HG03097 (cell line): ENCODE results near the gene UFSP1.
A peak's percentile ranks its signal among the peaks of the same experiment; 100 is the strongest.

Source experiments
- ATAC-seq: cut with Tn5 transposase; IDR thresholded peaks from one replicate; pipeline ENCODE4 v1.9.1; 2021; ENCODE audit not compliant: unreplicated experiment, low FRiP score

Gene UFSP1

DNA sequence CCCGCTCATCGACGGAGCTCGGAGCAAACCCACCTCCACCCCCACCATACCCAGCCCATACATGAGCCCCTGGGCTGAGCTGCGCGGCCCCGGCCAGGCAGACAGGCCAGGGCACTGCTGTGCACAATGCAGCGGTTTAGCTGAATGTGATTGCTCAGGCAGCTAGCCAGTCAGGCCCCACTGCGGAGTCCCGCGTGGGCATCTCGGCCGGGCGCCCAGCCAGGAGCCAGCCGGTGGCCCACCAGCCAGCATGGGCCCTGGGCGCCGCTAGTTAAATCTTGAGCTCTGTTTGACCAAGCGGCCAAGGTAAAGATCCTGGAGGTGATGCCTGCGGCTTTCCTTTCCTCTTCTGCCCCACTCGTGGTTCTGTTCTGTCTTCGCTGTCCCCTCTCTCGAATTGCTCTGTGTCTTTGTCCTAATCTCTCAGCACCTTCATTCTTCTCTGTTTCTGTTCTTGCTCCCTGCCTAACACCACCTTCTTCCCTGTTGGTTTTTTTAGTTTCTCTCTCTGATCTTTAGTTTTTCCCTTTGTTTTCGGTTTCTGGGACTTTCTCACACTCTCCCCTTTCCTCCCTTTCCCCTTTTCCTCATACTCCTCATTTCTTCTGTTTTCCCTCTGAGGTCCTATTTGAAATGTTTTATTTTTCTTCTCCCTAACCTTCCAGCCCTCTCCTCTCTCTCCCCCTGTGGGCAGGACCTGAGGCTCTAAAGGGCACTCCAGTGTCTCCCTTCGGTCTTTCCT, 6.6 kb downstream of the UFSP1 start:
- no peak for ATAC-seq

- no peak for ATAC-seq
These were observed 7.3 kb downstream of the UFSP1 start for GRCh38 chr7:100882201-100882600.

GRCh38 chr7:100881136-100881535, 8.4 kb downstream of the UFSP1 start:
- no peak for ATAC-seq

- ATAC-seq = no peak
These were observed 8.9 kb downstream of the UFSP1 start for GRCh38 chr7:100880645-100881044.

GRCh38 chr7:100879685-100880261, 9.7 kb downstream of the UFSP1 start:
- ATAC-seq = no peak

- no peak for ATAC-seq
These were observed 10.8 kb downstream of the UFSP1 start for GRCh38 chr7:100878685-100879084.

DNA sequence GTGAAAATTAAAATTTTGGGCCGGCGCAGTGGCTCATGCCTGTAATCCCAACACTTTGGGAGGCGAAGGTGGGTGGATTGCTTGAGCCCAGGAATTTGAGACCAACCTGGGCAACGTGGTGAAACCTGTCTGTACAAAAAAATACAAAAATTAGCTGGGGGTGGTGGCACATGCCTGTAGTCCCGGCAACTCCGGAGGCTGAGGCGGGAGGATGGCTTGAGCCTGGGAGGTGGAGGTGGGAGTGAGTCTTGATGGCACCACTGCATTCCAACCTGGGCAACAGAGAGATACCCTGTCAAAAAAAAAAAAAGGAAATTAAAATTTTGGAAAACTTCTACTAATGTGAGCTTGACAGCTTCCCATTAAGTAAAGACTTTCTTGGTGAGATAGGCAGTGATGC, 11.5 kb downstream of the UFSP1 start:
- ATAC-seq = no peak

- ATAC-seq = no peak
These were observed 14.2 kb downstream of the UFSP1 start for GRCh38 chr7:100875356-100875751.

GRCh38 chr7:100874577-100875355, 14.7 kb downstream of the UFSP1 start, which contains the start of gene SRRT:
SRRT (plus strand) TSS chr7:100875103; CDS start chr7:100875591, 488 bp downstream.
- ATAC-seq = peak; percentile 79

DNA sequence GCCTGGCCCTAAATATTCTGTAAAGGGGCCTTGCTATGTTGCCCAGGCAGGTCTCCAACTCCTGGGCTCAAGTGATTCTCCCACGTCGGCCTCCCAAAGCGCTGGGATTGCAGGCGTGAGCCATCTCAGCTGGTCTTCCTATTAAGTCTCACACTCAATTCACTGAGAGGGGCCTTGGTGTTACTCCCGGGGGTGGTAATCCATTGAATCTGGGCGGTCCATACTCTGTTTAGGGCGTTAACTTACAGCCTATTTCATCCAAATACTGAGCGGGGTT, 15.3 kb downstream of the UFSP1 start:
- ATAC-seq = no peak

DNA sequence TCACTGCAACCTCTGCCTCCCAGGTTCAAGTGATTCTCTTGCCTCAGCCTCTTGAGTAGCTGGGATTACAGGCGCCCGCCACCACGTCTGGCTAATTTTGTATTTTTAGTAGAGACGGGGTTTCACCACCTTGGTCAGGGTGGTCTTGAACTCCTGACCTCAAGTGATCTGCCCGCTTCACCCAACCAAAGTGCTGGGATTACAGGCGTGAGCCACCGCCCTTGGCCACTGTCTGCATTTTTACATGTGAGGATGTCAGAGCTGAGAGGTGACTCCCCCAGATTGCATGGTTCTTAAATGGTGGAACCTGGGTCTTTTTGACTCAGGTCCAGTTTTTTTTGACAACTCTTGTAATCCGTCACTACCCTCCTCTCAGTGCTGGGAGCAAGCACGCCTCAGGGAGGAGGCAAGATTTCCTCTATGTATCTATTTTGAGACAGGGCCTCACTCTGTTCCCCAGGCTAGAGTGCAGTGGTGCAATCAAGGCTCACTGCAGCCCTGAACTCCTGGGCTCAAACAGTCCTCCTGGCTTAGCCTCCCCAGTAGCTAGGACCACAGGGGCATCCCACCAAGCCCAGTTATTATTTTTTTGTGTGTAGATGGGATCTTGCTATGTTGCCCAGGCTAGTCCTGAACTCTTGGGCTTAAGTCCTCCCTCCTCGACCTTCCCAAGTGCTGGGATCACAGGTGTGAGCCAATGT, 15.8 kb downstream of the UFSP1 start:
- ATAC-seq = no peak

GRCh38 chr7:100867776-100868485, 21.6 kb downstream of the UFSP1 start:
- no peak for ATAC-seq

DNA sequence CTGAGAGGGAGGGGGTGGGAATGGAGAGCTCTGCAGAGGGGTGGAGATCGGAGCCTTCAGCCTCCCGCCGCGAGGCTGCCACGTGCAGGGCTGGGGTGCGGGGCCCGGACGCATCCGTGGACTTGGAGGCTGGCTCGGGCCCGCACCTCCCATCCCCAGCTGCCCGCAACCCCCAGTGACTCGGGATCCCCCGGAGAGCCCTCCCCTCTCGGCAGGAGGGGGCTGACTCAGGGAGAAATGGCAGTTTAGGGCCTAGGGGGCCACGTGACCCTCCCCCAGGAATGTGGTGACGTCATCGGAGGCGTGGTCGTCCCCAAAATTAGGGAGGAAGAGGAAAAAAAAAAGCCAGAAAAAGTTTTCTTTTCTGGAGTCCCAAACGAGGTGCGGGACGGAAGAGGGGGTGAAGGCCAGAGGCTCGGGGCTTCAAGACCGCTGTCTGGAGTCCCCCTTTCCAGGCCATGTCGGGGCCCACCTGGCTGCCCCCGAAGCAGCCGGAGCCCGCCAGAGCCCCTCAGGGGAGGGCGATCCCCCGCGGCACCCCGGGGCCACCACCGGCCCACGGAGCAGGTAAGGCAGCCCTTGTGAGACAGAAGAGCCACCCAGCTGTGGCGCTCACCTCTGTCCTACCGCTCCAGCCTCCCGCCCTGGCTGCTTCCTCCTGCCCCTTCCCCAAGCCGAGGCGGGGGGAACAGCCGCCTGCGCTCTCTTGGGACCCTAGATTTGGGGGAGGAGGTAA, 22.3 kb downstream of the UFSP1 start, which contains the start of gene TRIP6:
TSS of gene TRIP6 (plus strand) at position 348 of the 736 bp plus-strand sequence. CDS start at position 459, 111 bp downstream.
- no peak for ATAC-seq

GRCh38 chr7:100866729-100867039, 22.8 kb downstream of the UFSP1 start:
- ATAC-seq = no peak

GRCh38 chr7:100865938-100866728, 23.4 kb downstream of the UFSP1 start:
- ATAC-seq = no peak

DNA sequence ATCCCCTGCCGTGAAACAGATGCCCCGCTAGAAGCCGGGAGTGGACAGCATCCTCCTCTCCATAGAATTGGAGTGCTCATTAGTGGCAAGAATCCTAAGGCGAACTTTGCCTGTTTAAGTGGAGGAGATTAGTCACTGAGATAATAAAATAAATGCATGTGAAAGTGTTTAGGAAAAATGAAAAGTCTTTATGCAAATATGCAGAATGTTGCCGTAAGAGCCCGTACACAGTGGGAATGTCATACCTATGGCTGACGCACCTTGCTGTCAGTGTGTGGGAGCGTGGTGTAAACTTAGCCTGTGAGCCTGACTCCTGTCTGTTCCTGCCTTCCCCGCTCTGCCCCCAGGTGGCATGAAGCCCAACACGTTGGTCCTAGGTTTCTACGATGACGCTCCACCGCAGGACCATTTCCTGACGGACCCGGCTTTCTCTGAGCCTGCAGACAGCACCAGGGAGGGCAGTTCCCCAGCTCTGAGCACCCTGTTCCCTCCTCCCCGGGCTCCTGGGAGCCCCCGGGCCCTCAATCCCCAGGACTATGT, 24.1 kb downstream of the UFSP1 start:
- no peak for ATAC-seq

DNA sequence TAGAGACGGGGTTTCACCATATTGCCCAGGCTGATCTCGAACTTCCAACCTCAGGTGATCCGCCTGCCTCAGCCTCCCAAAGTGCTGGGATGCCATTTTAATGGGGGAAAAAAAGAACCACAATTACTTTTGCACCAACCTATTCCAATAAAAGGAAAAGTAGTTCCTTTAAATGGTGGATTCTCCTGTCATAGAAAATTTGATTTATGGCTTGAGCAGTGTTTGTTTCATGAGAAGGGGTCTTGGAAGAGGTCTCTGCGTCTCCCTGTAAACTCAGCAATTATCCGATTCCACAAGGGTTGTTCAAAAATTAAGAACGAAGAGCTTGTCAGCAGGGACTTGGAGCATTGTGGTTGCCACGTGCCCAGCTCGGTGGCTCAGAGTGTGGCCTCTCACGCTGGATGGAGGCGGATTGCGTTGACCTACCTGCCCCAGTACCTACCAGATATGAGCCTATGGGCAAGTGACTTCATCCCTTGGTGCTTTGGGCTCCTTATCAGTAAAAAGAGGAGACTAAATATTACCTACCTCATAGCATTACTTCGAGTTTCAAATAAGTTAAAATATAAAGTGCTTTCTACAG, 25.2 kb downstream of the UFSP1 start:
- ATAC-seq = no peak

GRCh38 chr7:100863406-100863950, 26.0 kb downstream of the UFSP1 start:
- ATAC-seq = no peak
